ENCODE measurements around the gene SORBS1. TPM values are rescaled to one million over a fixed set of nuclear protein-coding genes. Genes with fewer than 3 reads are reported as not detected.

The SORBS1 gene
- total and polyA plus RNA-seq, 2 of the 13 experiments (the other 11 are each of a cell fraction or from before 2014, with no cell fraction given): 16.8 to 39.8 TPM

- no peak overlapping the region for H2AFZ ChIP-seq (ENCODE audit: low read length)
- peaks cover 91% of the 10 kb centered on the region for H3K79me2 ChIP-seq (ENCODE audit: insufficient read depth, low read length)
- H3K36me3 ChIP-seq (replicated peaks in 1 of 2; ENCODE audit: control insufficient read depth in 1 of 2, insufficient read depth in 2 of 2, low read length in 2 of 2): no peaks in the 10 kb centered on the region; a peak in 1 of 5 replicates
- BruUV-seq (replicated peaks): no TSS peak
- H3K27me3 ChIP-seq (ENCODE audit: control insufficient read depth in 1 of 2, insufficient read depth in 2 of 2, low read length in 2 of 2): no peaks in the 10 kb centered on the region
- ATAC-seq (no peak), FAIRE-seq (no peak), DNase-seq (ENCODE audit: low spot score) (no peak)
- 89% methylated on average over 1 of the region's 1 CpG for WGBS (ENCODE audit: low lambda C conversion rate)
- in situ Hi-C loops (cut with HindIII; ENCODE audit: extremely low pct_ligation_motif_present, low pct_unique_long_range_greater_than_20kb): no loop called here
- POLR2A ChIA-PET: interaction anchor here (1.1 to 5.9 kb wide), 2 partner anchors 8 to 12 kb away, joined by 3 to 41 read pairs; partner anchors contain the start of gene PDLIM1
- peaks cover 98% of the 10 kb centered on the region for H3K4me1 ChIP-seq (ENCODE audit: insufficient read depth, low read length)
- H3K27ac ChIP-seq (ENCODE audit: extremely low read length, insufficient read depth, low read length): peak overlapping the region; percentile 68
- no peak overlapping the region for H3K4me2 ChIP-seq (ENCODE audit: low read depth, low read length)
- TF ChIP-seq SATB2 (CRISPR knock-in tag; IDR thresholded peaks at IDR 0.05) (no peak), ZFP1 (CRISPR knock-in tag; IDR thresholded peaks at IDR 0.05) (no peak), ATF7-NPFF (CRISPR knock-in tag; IDR thresholded peaks at IDR 0.05; ENCODE audit: low read depth) (no peak), ZNF770 (CRISPR knock-in tag; IDR thresholded peaks at IDR 0.05) (peak; percentile 12; the same call in 1 of the 2 replicates), REST (IDR thresholded peaks at IDR 0.05; ENCODE audit: borderline replicate concordance in 1 of 2, low read depth in 1 of 2, low read length in 2 of 2) (no peak)
- H3K4me3 ChIP-seq (replicated peaks in 1 of 3; ENCODE audit: insufficient read depth in 1 of 3, low read depth in 2 of 3, low read length in 3 of 3): no peak overlapping the region
- CTCF ChIA-PET (ENCODE audit: low intra/inter-chr PET ratio, low total read pairs): no interaction called here
- no peak overlapping the region for H3K9ac ChIP-seq (ENCODE audit: insufficient read depth, low read depth, low read length)
- no peaks in the 10 kb centered on the region for H3K9me3 ChIP-seq (ENCODE audit: low read length)
- intact Hi-C loops (cut with micrococcal nuclease; ENCODE audit: unreplicated experiment): no loop called here
- 0 out of 2 replicates have a peak, but pooled peaks cover 12% of the 10 kb centered on the region for H4K20me1 ChIP-seq (ENCODE audit: insufficient read depth, low read length)
These were observed 284.0 kb downstream of the SORBS1 start for GRCh38 chr10:95277201-95277570.
